HK-2 (cell line): ENCODE data around the gene ZBTB16.

Experiments used
- DNase-seq: peaks from one replicate; pipeline ENCODE4 v3.0.0-alpha.2; 2018; ENCODE audit not compliant: unreplicated experiment

ZBTB16 gene

DNA sequence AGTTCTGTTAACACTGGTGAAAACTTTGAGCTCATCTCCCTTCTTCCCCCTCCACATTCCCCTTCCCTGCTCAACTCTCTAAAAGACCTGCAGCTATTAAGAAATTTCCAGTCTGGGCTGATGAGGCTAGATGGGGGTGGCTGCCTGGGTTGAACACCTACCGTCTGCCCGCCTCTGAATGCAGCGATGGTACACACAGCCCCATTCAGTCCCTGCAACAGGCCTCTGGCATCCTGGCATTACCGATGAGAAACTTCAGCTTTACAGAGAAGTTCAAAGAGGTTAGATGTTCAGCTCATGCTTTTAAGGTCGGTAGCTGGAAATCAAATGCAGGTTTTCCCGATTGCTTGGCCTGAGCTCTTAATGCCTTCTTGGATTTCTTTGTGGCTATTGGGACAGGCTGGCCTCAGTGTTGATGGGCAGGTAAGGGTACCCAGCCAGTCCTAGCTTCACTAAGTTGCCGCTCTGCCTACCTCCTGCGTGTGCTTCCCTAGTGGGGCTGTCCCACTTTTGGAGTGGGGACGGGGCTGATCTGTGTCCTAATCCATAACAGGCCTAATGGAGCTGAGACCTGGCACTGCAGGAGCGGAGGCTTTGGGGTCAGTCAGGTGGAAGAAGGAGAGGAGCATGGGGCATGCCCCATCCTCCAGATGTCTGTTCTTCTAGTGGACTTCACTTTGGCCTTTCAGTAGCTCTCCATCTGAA is 49.1 kb downstream of the ZBTB16 start:
- no peak for DNase-seq

DNA sequence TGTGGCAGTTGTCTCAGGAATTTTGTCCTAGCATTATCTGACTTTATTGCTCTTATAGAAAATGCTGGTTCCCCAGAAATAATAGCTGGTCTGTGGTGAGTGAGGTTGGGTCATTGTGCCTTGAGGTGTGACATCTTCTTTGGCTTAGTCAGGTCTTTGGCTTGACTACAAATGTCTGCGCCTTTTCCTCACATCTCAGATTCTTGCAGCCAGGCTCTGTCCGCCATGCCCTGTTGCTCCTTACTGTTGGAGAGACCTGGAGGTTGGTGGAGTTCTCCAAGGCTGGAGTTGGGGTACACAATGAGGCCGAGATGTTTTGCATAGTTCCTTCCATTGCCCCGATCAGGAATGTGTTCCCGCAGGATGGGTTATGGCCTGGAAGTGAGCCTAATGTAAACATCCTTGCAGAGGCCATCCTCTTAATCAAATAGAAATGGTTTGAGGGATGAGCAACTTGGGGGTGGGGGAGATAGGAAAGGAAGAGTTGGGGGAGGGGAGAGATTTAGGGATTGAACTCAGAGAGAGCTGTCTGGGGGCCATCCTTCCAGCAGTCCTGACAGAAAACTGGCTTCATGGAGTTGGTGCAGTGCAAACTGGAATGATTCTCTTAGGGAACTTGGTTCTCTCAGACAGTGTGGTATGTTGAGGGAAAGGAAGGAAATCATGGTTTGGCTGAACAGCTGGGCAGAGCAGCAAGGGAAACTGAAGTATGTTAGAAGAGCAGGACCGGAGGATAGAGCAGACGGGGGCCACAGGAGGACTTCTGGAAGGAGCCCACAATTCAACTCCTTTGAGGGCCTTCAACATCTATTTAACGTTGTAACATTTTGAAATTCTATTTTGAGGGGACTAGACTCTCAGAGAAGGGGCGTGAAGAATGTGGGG is 49.9 kb downstream of the ZBTB16 start:
- DNase-seq: no peak

DNA sequence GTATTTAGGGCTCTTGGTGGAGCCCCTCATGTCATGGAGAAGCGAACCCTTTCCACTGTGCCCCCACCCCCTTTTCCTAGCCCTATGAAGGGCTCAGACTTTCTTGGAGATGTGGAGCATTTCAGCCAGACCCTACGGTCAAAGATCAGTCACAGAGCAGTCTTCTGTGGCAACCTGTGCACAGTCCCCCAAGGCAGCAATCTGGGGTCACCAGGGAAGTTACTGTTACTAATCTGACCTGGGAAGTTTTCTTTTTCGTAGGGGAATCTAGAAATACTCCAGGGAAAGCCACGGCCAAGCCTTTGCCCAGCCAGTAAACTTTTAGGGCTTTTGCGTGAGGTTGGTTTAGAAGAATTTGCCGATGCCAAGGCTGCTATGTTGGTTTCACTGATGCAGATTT is 50.6 kb downstream of the ZBTB16 start:
- DNase-seq: no peak

DNA sequence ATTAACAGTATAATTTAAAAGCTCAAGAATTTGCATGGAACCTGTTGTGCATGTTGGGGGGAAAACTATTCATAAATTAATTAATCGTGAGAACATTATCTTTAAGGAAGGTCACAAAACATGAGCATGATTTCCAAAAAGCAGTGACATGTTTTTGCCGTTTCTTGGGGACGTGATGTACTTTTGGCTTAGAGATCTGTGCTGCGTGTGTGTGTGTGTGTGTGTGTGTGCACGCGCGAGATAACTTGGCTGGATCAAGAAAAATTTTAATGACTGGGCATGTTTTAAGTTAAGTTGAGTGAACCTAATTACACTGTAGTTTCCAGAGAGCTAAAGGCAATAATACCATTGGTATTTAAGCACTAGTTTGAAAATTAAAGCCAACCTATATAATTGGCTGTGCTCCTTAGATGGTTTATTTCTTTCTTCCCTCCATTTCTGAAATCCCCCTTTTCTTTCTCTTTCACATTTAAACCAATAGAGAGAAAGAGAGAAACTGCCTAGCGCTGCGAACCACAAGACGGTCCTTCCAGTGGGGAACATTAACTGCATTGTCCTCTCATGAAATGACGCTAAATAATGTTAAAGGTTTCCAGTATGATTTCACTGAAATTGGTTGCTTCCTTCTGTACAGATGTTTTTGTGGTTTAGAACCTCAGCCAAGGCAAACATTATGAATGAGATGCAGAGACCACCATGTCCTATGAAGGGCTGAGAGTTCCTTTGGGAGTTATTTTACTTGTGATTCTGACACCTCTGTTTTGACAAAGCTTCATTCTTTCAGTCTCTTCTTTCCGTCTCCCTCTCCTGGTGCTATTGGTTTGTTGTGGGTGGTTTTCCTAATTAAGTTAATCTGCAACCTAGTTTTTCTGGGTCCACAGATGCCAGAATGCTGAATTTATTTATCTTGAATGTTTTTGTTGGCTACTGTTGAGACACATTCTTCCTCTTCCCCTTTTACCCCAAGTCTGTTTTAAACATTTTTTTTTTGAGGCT is 51.7 kb downstream of the ZBTB16 start:
- DNase-seq: no peak

DNA sequence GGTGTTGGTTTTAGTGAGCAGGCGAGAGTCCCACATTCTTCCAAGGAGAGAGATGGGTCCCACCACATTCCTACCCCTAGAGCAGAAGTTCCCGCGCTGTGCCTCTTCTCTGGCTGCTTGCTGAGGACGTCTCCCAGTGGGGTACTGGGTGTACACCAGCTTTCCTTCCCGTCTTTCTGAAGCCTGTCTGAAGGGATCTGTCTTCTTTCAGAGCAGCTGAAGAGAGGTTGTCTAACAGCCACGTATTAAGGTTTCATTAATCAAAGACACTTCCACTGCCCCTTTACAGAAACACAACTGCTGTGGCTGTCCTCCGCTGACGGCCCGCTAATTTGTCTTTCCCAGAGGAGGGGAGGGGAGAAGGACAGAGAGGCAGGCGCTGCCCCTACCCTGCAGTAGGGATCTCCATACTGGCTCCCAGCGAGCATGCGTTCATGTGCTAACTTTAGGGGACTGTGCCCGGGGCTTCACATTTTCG is 56.0 kb downstream of the ZBTB16 start:
- DNase-seq: no peak

DNA sequence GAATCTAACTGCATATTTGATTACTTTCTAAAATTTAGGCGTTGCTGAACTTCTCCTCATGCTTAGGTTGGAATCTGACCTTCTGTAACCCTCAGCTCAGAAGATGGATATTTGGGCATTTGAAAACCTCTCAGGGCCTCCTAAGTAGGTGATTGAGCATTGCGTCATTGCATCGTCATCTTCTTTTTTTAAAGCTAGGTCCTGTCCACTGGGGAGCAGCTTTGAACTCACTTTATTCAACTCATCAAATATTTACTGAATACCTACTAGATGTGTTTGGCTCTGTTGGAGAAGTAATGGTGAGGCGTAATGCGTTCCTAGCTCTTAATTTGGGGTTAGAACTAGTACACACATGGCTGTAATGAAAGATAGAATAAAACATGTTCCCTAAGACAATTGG is 56.8 kb downstream of the ZBTB16 start:
- DNase-seq: no peak

DNA sequence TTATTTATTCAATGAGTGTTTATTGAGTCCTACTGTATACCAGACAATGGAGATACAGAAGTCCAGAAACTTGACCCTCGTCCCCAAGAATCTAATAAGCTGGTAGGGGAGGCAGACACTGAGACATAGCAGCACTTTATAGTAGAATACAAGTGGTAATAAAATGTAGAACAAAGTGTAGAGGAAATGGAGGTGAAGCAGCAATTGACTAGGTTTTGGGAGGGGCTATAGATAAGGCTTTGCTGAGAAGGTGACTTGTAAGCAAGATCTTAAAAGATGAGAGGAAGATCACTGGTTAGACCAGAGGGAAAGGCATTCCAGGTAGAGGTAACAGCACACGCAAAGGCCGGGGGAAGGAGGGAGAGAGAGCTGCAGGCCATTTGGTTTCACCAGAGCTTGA is 57.3 kb downstream of the ZBTB16 start:
- no peak for DNase-seq

DNA sequence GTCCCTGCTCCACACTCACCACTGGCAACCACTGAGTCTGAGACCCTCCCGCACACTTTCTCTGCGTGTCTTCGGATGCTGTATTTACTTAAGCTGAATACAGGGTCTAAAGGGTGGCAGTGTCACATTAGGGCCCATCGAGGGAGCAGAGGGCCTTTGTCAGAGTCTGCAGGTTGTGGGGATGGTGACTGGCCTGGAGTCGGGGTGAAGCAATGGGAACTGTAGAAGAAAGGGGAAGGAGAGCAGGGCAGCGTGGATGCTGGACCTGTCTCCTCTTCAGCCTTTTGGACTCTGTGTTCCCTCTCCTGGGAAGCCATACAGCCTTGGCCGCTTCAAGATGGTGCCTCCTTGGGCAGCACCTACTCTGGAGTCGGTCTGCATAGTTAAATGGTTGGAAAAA is 61.1 kb downstream of the ZBTB16 start:
- DNase-seq: no peak

DNA sequence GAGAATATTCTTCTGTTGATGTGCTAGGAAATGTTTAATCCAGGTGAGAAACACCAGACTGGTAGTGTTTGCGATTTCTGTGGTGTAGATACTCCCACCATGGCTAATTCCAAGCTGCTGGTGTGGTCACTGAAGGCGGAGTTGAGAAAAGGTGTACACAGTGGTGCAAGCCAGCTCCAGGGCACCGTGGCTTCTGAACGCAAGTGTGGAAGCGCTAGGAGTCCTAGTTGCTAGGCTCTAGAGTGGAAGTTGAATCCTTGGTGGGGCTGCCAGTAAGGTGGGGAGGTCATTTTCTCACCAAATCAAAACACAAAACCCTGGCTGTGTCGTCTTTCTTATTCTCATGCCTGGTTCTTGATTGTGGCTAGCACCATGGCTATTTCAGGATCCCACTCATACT is 61.6 kb downstream of the ZBTB16 start:
- no peak for DNase-seq

DNA sequence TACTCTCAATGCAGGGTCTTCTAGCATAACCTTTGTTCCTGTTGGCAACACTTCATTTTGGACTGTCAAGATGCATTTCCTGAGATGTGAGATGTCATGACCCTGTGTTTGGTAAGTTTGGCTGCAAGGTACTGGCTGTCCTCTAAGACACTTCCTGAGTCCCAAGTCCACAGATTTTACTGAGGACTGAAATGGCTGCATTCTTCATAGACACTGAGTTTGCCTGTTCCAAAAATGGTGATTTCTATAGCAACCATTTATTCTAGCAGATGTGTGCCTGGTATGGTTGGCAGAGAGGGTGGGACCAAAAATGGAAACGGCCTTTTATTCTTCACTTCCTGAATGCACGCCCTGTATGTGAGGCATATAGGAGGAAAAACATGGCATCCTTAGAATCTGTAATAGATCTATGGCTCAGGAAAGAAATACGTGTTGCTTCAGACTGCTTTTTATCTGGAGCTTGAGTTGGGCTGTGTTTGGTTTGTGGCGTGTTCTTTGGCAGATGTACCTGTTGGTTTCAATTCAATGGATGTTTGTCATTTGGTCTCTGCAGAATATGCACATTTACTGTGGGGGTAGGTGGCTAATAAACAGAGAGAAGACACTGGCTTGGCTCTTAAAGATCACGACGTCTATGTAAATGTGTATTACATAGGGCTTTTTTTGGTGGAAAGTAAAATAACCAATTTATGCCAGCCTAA is 62.4 kb downstream of the ZBTB16 start:
- DNase-seq: no peak

DNA sequence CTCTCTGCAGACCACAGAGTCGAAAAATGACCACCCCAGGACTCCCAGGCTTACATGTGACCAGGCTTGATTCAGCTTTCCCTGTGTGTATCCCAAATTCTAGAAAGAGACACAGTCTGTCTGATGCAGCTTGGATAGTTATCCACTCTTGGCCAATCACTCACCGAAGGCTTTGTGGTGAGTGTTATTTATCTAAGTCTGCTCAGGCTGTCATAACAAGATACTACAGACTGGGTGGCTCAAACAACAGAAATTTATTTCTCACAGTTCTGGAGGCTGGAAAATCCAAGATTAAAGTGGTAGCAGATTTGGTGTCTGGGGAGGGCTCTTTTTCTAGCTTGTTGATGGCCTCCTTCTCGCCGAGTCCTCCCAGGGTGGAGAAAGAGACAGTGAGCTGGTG is 63.2 kb downstream of the ZBTB16 start:
- DNase-seq: no peak

DNA sequence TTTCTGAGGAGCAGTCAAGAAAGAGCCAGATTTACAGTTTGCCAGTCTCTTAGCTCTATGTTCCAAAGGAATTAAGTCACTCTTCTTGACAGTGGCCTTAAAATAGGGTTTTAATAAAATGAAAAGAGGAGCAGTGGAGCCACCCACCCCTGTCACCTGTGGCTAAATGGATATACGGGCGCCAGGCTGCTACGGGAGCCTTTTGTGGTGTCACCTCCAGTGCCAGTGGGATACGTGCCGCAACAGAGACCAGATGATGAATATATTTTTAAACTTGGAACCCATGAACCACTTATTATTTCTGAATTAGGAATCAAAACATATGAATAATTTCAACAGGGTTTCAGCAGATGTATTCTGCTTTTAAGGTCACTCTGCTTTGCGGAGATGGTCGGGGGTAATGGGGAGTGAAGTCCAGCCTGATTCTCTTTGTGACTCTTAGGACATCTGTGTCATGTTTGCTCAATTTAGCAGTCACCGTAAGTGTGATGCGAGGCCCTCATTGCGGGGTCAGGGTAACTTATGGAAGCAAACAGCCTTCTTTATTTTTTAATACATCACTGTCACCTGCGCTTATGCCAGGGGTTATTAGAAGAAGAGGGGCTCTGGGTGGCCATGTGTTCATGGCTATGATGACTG is 64.3 kb downstream of the ZBTB16 start:
- DNase-seq: no peak

DNA sequence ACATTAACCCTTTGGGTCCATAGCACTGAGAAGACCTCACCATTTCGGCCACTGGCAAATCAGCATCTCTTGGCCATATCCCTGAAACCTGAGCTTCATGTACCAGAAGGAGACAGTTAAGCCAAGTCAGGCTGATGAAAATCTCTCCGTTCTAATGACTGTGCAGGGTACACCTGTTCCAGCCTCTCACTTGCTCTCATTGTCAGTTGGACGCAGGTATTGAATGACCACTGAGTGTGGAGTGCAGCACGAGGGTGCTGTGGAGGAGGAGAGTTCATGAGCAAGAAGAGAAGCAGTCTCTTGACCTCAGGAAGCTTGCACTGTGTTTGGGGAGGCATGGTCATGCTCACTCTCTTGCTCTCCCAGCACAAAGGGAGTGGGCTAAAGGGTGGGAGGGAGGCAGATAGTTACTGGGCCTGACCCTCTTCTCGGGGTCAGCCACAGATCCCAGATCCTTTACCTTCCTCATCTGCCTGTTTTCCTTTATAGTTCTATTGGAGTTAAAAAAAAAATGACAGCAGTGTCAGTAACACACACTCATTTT is 65.2 kb downstream of the ZBTB16 start:
- no peak for DNase-seq

DNA sequence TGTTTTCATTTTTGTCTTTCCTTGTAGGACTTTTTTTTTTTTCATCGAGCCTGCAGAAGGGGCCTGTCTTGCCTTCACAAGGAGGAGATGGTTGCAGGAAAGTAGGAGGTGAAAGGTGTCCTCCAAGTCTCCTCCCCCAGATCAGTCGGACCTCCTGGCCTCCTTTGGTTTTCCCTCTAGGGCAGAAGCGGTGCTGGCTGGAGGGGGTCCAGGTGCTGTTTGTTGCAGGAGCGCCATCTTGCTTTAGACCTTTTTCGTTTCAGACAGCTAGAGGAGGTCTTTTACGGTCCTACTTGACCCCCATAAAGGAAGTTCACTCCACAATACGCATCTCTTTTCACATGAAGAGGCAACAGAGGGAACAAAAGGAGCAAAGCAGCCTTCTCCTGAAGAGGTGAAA is 66.0 kb downstream of the ZBTB16 start:
- DNase-seq: no peak

DNA sequence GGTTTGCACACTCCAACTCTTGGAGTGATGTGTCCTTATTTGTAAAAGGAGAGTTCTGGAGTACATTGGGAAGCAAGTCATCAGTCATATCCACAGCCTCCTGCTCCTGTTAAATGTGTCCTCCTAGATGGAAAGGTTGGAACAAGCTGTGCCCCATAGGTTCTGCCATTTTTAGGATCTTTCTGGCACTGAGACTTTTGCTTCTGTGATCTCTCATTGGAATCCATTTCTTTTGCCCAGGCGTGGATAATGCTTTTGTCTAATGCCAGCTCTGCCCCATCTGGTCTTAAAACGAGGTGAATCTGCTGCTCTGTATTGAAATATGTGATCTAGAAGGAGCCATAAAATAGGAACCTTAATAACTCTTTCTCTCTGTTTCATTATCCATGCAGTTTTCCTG is 66.4 kb downstream of the ZBTB16 start:
- DNase-seq: no peak

DNA sequence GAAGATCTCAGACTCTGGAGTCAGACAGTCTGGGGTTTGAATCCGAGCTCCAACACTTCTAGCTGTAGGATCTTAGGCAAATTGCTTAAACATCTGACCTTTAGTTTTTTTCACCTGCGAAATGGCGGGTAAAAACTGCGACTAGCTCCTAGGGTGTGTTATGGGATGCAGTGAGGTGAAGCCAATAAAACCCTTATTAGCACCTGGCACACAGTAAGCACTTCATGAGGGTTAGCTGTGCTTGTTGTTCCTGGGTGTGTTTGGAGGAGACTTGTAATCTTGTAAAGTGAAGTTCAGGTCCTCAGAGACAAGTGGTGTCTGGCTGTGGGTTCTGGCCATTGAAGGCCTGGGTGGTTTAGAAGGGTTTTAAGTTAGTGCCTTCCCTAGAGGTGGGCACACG is 68.9 kb downstream of the ZBTB16 start:
- DNase-seq: no peak

DNA sequence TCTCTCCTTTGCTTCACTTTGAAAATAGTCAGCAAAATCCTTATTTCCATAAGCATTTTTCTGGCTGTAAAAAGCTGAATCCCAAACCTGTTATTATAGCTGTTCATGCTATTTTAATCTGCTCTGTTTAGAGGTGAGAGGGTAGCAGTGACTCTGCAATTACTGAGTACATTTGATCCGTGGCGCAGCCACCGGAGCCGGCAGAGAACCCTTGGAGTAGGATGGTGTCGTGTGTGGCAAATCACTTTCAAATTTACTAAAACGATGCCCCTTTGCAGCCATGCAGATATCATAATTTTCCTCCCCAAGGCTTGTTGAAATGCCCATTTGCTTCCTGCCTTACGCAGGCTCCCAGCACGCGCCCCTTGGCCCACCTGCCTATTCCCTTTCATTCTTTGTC is 69.6 kb downstream of the ZBTB16 start:
- no peak for DNase-seq

DNA sequence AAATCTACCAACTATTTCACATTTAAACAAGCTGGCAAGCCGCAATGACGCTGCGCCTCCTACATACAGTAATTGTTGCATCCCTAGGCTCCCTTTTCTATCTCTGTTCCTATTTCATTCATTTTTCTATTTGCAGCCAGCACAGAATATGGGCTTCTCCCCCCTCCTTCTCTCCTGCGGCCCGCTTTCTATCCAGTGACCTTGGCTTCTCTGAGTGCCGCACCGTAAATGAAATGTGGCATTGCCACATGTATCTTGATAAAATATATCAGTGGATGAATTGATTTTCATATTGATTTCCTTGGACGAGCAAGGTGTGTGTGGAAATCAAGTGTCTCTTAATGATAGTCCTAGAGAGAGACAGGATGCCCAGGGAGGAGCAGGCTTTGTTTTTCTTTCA is 70.2 kb downstream of the ZBTB16 start:
- DNase-seq: no peak

DNA sequence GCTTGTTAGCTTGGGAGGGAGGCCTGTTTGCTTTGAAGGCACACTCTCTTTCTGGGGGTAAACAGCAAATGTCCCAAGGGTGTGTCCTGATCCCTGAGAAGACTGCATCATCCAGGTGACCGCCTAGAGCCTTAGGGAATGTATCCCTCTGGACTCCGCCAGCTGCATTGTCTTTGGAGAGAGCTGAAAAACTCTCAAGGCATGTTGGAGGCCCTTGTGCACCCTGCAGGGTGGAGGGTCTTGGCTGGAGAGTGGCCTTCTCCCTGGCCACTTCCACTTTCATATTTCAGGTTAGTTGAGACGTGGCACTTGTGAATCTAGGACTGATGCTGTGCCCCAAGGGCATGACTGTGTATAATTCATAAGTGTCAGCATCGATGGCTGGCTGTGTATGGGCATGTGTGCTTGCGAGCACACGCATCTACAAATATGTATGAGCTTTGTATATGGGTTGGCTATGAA is 70.6 kb downstream of the ZBTB16 start:
- no peak for DNase-seq

DNA sequence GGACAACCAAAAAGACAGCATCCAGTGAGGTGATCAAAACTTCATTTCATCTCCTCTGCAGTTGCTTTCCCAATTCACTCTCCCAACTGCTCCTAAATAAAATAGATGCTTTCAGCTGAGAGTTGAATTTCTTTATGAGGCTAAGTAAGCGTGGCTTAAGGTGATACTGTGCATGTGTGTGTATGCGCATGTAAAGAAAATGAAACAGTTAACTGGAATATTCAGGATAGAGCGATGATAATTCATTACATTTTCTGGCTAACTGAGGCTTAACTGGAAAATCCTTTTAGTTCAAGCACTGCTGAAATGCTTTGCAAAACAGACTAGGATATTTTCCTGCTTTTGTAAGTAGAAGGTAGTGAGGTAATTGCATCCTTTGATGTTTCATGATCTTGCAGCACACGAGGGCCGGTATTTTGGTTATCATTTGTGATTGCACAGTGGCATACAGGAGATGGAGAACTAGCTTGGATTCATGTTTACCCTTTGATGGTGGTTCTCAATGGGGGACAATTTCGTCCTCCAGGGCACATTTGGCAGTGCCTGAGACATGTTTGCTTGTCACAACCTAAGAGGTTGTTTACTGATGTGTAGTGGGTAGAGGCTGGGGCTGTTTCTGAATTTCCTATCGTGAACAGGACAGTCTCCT is 71.2 kb downstream of the ZBTB16 start:
- DNase-seq: no peak
